C4-2B (cell line): Measurements from ENCODE around the gene GSTM3.

Experiments used
- CTCF ChIP-seq: fragments of 450-650 bp; conservative IDR thresholded peaks from 2 replicates; pipeline ENCODE4 v1.5.1; 2017; ENCODE audit warnings: mild to moderate bottlenecking
- ZFX ChIP-seq: fragments of 450-650 bp; IDR thresholded peaks from 2 replicates; pipeline ENCODE4 v1.6.1; 2017

- no peak for TF ChIP-seq CTCF
- TF ChIP-seq ZFX, result no peak
Measured at GRCh38 chr1:109780982-109781381, 40.1 kb upstream of the GSTM3 start.
